ENCODE data around the gene FADS1. TPM values are rescaled to one million over a fixed set of nuclear protein-coding genes. Genes with fewer than 3 reads are reported as not detected.

The FADS1 gene
- total RNA-seq, 3 donors from 2014 or later: 2.1 to 3.5 (median 3.3) TPM

DNA sequence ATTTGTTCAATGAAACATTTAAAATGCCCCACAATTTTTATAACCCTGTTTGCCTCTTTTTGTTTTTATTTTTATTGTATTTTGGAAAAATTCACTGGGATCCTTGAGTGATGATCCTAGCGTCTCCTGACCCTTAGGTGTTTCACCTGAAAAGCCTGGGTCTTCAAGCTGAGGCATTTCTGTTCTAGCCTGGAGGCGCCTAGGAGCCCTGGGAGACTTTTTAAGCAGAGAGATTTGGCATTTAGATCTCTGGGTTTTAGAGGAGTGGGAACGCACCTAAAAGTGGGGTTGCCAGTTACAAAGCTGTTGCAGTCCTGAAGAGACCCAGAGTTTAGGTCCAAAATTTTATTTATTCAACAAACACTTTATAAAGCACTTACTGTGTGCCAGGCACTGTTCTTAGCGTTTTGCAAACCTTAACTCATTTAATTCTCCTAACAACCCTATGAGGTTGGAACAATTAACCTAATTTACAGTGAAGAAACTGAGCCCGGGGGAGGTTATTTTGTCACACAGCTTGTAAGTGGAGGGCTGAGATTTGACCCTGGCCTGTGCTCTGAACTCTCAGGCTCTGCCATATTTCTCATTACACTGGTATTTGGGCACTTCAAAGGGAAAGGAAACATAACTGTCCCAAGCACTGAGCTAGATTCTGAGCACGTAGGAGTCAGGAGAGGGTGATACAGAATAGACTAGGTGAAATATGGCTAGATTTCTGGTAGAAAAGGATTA lies 834 bp upstream of the FADS1 start:
- H3K4me3 Mint-ChIP-seq: peak overlapping the region; percentile 69
- H3K4me1 Mint-ChIP-seq (ENCODE audit: low read depth): peaks cover 13% of the 10 kb centered on the region
- no peaks in the 10 kb centered on the region for H3K36me3 Mint-ChIP-seq (ENCODE audit: insufficient read depth)
- ATAC-seq (no peak), DNase-seq (no peak)
- H3K9me3 Mint-ChIP-seq: no peaks in the 10 kb centered on the region
- H3K27me3 Mint-ChIP-seq (ENCODE audit: low read depth): peaks cover 24% of the 10 kb centered on the region

DNA sequence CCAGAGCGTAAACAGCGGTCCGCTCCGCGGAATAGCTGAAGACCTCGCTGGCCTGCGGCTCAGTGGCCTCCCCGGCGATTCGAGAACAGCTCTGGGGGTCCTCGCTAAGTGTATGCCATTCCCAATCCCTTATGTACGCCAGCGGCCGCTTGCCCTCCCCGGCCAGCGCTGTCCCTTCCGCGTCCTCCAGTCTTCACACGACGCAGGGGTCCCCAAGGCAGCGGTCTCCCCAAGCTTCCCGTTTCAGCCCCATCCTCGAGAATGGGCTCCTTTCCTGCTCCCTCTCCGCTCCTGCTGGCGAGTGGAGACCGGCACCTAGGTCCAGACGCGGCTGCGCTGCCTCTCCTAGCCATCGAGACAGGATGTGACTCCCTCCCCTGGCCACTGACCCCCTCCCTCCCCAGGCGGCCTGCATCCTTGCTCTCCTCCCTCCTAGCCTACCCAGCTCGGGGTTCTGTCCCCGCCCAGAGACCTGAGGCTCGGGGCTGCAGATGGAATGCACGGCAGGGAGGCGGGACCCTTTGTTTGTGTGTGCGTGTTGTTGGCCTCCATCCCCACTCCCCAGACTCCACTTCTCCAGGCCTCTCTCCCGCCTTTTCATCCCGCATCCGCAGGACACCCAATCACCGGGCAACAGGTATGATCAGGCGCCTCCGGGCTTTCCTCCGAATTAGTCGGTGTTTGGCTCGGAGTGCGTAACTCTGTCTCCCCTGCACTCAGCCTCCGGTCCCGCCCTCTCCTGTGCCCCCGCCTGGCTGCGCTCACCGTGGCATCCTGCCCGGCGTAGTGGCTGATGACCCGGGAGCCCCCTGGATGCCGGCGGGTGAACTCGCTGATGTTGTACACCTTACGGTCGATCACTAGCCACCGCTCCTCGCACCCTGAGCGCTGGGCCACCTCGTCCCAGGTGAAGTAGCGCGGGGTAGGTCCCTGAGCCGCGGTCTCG lies 740 bp downstream of the FADS1 start:
- no peaks in the 10 kb centered on the region for H3K36me3 Mint-ChIP-seq (ENCODE audit: insufficient read depth)
- no peaks in the 10 kb centered on the region for H3K9me3 Mint-ChIP-seq
- peak; percentile 71 to 77 for ATAC-seq
- H3K27me3 Mint-ChIP-seq (ENCODE audit: low read depth): peaks cover 29% of the 10 kb centered on the region
- peak; percentile 49 for DNase-seq
- H3K4me3 Mint-ChIP-seq: peak overlapping the region; percentile 84
- peaks cover 13% of the 10 kb centered on the region for H3K4me1 Mint-ChIP-seq (ENCODE audit: low read depth)

DNA sequence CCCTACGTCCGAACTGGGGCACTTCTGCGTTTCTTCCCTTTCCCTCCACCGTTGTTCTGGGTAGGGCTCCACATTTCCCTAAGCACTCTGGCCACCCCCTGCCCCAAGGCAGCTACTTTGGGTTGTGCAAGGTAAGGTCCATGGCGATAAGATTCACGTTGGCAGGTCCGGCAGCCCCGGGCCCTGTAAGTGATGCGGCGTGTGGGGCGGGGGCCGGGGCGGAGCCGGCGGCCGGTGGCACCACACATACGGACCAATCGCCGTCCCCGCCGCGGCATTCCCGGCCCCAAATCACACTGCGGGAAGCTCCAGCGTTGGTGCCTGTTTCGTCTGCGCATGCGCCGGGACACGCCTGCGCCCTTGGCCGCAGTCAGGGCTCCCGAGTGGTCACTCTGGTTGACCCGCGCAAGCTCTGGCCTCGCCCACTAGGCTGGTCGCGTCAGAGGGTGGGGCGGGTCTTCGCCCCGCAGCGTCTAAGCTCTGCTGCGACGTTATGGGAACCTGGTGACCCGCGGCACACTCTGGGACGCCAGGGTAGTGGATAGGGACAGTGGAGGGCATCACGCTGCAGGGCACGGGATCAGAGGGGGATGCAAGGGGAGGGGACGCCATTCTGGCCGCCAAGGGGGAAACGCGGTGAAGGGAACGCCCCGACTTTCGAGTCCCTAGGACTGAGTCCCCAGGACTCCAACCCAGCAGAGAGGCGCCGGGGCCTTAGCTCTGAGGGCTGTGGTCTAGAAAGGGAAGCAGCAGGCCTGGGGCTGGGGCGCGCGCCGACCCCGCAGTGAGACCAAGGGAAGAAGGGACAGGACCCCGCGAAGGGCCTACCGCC lies 1.6 kb downstream of the FADS1 start:
- H3K9me3 Mint-ChIP-seq: no peaks in the 10 kb centered on the region
- DNase-seq (peak; percentile 17), ATAC-seq (peak in 1 of 2 donors; percentile 15)
- peaks cover 29% of the 10 kb centered on the region for H3K27me3 Mint-ChIP-seq (ENCODE audit: low read depth)
- H3K4me1 Mint-ChIP-seq (ENCODE audit: low read depth): peaks cover 13% of the 10 kb centered on the region
- peak overlapping the region; percentile 84 for H3K4me3 Mint-ChIP-seq
- no peaks in the 10 kb centered on the region for H3K36me3 Mint-ChIP-seq (ENCODE audit: insufficient read depth)

DNA sequence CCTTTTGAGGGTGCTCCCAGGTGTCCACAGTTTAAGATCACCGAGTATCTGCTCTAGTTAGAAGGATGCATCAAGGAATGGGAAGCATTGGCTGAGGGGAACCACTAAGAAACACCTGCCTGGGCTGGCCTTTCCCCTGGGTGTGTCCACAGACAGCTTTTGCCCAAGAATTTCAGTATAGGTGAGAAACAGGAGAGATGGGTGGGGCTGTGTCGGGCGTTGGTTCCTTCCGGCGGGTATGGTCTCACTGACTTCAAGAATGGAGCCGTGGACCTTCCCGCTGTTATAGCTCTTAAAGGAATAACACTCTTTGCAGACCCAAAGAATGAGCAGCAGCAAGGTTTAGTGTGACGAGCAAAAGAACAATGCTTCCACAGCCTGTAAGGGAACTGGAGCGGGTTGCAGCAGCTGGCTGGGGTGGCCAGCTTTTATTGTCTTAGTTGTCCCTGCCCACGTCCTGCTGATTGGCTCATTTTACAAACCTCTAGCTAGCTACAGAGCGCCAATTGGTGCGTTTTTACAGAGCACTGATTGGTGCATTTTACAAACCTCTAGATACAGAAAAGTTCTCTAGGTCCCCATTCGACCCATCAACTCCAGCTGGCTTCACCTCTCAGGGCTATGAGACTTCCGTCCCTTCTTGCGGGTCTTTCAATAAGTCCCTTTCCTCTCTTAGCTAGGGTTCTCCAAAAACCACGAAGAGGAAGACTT lies 2.4 kb downstream of the FADS1 start:
- no peaks in the 10 kb centered on the region for H3K9me3 Mint-ChIP-seq
- ATAC-seq: no peak
- peaks cover 13% of the 10 kb centered on the region for H3K4me1 Mint-ChIP-seq (ENCODE audit: low read depth)
- peaks cover 29% of the 10 kb centered on the region for H3K27me3 Mint-ChIP-seq (ENCODE audit: low read depth)
- H3K4me3 Mint-ChIP-seq: peak overlapping the region; percentile 84
- H3K36me3 Mint-ChIP-seq (ENCODE audit: insufficient read depth): no peaks in the 10 kb centered on the region
- no peak for DNase-seq

DNA sequence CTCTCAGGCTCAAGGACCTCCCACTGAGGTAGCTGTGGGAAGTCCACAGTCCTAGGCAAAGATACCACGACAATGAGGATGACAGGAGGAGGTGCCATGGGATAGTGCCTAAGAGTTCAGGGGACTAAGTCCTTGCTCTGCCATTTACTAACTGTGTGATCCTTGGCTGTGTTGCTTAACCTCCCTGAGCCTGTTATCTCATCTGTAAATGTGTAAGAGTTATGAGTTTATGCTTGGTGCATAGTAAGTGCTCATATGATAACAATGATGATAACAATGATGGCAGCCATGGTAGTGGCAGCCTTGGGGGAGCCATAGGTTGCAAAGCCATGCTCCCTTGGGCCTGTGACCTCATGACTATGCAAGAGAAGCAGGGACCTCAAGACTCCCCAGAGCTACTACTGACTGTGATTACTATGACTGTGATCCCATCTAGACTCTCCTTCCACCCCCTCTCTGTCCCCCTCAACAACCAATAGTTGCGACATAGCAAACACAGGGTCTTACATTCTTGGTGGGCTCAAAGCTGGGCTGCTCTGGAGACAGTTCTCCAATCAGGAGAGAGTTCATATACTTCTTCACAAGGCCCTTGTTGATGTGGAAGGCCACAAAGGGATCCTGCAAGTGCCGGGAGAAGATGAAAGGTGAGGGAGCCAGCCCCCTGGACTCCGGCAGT lies 3.9 kb downstream of the FADS1 start:
- peaks cover 13% of the 10 kb centered on the region for H3K4me1 Mint-ChIP-seq (ENCODE audit: low read depth)

DNA sequence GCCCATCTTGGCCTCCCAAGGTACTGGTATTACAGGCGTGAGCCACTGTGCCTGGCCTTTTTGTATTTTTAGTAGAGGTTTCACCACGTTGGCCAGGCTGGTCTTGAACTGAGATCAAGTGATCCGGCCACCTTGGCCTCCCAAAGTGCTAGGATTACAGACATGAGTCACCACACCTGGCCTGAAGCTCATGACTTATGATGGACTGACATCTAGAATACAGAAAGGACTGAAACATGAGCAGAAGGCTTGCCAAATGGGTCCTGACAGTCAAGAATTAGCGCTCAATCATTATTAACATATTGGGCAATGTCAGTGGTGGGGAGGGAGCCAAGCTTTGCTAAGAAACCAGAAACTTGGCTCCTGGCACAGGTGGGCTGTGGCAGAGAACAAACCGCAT lies 5.0 kb downstream of the FADS1 start:
- no peak for ATAC-seq
- peaks cover 27% of the 10 kb centered on the region for H3K27me3 Mint-ChIP-seq (ENCODE audit: low read depth)
- H3K9me3 Mint-ChIP-seq: no peaks in the 10 kb centered on the region
- H3K4me3 Mint-ChIP-seq: no peak overlapping the region
- no peak for DNase-seq
- no peaks in the 10 kb centered on the region for H3K36me3 Mint-ChIP-seq (ENCODE audit: insufficient read depth)
- H3K4me1 Mint-ChIP-seq (ENCODE audit: low read depth): peaks cover 13% of the 10 kb centered on the region

More for the DNA sequence above, 3.9 kb downstream of the FADS1 start:
- peaks cover 28% of the 10 kb centered on the region for H3K27me3 Mint-ChIP-seq (ENCODE audit: low read depth)
- no peaks in the 10 kb centered on the region for H3K9me3 Mint-ChIP-seq
- DNase-seq (no peak), ATAC-seq (no peak)
- H3K4me3 Mint-ChIP-seq: no peak overlapping the region
- no peaks in the 10 kb centered on the region for H3K36me3 Mint-ChIP-seq (ENCODE audit: insufficient read depth)

DNA sequence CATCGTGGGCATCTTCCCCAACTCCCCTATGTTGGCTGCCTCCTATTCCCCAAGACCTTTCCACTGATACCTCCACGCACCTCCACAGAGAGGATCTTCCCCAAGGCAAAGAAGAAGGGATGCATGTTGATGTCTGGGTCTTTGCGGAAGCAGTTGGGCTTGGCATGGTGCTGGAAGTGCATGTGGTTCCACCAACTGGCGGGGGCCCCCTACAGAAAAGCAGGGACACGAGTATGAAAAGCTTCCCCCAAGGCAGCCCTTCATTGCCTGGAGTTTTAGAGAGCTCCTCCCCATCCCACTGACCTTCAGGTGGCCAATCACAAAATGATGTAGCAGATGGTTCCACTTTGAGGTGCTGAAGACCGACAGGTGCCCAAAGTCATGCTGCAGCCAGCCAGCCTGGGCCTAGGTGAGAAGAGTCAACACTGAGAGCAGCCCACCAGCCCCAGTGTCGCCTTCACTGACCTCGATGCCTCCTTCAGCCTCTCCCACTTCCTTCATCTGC lies 6.1 kb downstream of the FADS1 start:
- Mint-ChIP-seq H3K4me1 (ENCODE audit: low read depth) (peaks cover 6% of the 10 kb centered on the region), H3K9me3 (no peaks in the 10 kb centered on the region), H3K36me3 (ENCODE audit: insufficient read depth) (no peaks in the 10 kb centered on the region), H3K27me3 (ENCODE audit: low read depth) (peaks cover 22% of the 10 kb centered on the region), H3K4me3 (no peak overlapping the region)
- no peak for DNase-seq
- no peak for ATAC-seq

DNA sequence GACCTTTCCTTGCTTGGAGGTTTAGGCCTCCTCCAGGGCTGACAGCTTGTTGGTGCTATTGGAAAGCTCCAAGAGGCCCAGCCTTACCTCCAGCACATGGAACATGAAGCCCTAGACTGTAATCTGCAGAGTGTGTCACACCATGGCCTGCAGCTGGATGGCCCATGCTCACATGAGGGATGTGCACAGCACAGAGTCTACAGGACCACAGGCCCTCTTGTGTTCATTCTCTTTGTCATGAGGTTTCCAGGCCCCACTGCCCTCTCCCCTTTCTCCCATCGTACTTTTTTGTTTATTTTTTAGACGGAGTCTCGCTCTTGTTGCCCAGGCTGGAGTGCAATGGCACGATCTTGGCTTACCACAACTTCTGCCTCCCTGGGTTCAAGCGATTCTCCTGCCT lies 10.0 kb downstream of the FADS1 start:
- peaks cover 2% of the 10 kb centered on the region for H3K27me3 Mint-ChIP-seq (ENCODE audit: low read depth)
- no peak overlapping the region for H3K4me3 Mint-ChIP-seq
- ATAC-seq (no peak), DNase-seq (no peak)
- H3K9me3 Mint-ChIP-seq: no peaks in the 10 kb centered on the region
- no peaks in the 10 kb centered on the region for H3K36me3 Mint-ChIP-seq (ENCODE audit: insufficient read depth)
- no peaks in the 10 kb centered on the region for H3K4me1 Mint-ChIP-seq (ENCODE audit: low read depth)

DNA sequence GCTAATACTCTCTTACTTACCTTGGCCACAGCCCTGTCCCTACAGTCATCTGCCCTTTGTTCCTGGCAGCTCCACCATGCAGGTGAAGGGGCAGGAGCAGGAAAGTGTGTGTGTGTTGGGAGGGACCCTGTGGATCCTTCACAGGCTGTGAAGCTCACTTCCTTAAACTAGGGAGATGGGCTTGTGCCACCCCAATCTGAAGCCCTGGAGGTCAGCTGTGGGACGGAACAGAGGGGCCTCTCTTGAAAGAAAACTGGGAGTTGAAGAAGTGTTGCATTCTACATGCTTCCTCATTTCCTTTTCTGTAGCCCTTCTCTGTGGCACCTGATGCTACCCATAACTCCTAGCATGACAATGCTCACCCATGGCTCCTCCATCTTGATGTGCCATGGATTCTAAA lies 11.7 kb downstream of the FADS1 start:
- H3K27me3 Mint-ChIP-seq (ENCODE audit: low read depth): no peaks in the 10 kb centered on the region
- no peak for DNase-seq
- no peaks in the 10 kb centered on the region for H3K9me3 Mint-ChIP-seq
- no peak overlapping the region for H3K4me3 Mint-ChIP-seq
- H3K4me1 Mint-ChIP-seq (ENCODE audit: low read depth): no peaks in the 10 kb centered on the region
- no peak for ATAC-seq
- peaks cover 3% of the 10 kb centered on the region for H3K36me3 Mint-ChIP-seq (ENCODE audit: insufficient read depth)

DNA sequence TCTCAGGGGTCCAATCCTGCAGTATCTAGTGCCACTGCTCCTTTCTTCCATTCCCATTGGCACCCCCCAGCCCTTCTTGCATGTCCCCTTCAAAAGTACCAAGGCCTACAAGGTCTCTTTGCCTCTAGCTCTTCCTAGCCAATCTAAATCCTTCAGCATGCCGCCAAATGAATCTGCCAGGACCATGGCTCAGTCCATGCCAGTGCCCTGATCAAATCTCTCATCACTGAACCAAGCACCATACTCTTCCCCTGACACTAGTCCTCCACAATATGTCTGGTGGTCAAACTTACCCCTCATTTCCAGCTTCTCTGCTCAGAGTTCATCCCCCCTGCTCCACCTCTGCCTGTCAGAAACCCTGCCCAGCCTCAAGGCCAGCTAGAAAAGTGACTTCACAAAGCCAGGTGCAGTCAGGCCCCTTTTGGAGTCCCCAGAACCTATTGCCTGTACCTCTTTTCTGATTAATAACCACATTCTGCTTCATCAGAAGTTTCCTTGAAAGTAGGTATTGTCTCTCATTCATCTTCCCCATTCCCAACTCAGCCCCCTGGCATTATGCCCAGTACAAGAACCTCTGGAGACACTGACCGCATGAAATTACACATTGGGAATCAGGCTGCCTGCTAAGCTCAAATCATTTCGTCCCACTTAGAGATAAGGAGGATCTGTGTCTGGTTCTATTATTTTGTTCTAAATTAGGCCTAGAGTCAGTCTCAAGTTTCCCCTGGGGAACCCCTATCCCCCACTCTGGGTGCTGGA lies 12.7 kb downstream of the FADS1 start:
- Mint-ChIP-seq H3K4me1 (ENCODE audit: low read depth) (no peaks in the 10 kb centered on the region), H3K27me3 (ENCODE audit: low read depth) (no peaks in the 10 kb centered on the region), H3K9me3 (no peaks in the 10 kb centered on the region), H3K36me3 (ENCODE audit: insufficient read depth) (peaks cover 3% of the 10 kb centered on the region), H3K4me3 (no peak overlapping the region)
- ATAC-seq (no peak), DNase-seq (no peak)

DNA sequence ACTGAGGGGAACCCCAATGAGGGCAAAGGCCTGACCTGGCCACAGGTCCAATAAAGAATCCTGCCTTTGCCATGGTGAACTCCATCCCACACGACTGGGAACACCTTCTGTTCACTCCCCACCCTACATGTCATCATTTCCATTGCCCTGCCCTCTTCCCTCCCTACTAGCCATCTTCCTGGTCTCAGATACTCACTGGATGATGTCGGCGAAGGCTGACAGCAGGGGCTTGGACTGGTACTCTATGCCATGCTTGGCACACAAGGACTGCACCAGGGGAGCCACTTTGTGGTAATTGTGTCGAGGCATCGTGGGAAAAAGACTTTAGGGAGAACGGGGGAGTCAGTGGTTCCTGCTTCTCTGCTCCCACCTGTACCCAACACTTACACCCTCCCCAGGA lies 14.2 kb downstream of the FADS1 start:
- Mint-ChIP-seq H3K9me3 (no peaks in the 10 kb centered on the region), H3K4me3 (no peak overlapping the region), H3K36me3 (ENCODE audit: insufficient read depth) (peaks cover 5% of the 10 kb centered on the region), H3K27me3 (ENCODE audit: low read depth) (no peaks in the 10 kb centered on the region), H3K4me1 (ENCODE audit: low read depth) (no peaks in the 10 kb centered on the region)
- ATAC-seq (no peak), DNase-seq (no peak)

DNA sequence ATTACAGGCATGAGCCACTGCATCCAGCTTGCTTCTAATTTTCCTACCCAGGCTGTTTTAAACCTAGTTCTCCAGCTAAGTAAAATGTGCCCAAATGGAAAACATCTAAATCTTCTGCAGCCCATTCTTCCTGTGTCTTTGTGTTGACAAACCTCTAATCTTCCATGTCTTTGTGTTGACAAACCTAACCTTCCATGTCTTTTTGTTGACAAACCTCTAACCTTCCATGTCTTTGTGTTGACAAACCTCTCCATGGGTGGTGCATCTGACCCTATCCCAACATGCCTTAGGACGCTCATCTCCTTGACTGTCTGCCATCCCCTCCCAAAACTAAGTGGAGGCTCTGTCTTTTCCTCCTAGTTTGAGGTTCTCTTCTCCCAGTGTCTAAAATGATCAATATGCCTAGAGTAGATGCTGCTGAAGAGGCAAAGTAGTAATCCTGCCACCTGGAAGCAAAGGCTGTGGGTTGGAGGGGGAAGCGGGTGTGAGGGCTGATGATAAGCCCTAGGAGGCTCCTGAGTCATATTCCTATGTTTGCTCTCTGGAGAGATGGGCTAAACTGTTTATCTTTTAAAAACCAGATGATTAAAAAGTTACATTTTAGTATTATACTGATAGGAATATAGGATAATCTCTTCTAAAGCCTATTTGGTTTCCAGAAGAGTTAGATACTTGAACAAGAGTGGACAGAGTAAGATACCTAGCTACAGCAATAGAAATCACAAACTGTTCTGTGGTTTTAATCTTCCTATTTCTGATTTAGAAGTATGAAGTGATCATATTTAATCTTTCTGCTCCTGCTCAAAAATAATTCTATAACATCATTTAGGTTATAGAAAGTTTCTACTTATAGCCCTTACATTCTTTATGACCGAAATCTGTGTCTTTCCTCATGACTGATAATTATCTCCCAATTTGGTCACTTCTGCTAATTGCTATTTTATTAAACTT lies 16.2 kb downstream of the FADS1 start:
- Mint-ChIP-seq H3K4me3 (no peak overlapping the region), H3K27me3 (ENCODE audit: low read depth) (no peaks in the 10 kb centered on the region), H3K36me3 (ENCODE audit: insufficient read depth) (peaks cover 18% of the 10 kb centered on the region)

More for the DNA sequence above, 16.2 kb downstream of the FADS1 start:
- DNase-seq (no peak), ATAC-seq (no peak)
- no peaks in the 10 kb centered on the region for H3K9me3 Mint-ChIP-seq
- H3K4me1 Mint-ChIP-seq (ENCODE audit: low read depth): peaks cover 5% of the 10 kb centered on the region
